ENCODE data around the gene ASXL3. TPM values are rescaled to one million over a fixed set of nuclear protein-coding genes. Genes with fewer than 3 reads are reported as not detected.

ASXL3 gene
- total RNA-seq, 1 donor, result 0.54 TPM

DNA sequence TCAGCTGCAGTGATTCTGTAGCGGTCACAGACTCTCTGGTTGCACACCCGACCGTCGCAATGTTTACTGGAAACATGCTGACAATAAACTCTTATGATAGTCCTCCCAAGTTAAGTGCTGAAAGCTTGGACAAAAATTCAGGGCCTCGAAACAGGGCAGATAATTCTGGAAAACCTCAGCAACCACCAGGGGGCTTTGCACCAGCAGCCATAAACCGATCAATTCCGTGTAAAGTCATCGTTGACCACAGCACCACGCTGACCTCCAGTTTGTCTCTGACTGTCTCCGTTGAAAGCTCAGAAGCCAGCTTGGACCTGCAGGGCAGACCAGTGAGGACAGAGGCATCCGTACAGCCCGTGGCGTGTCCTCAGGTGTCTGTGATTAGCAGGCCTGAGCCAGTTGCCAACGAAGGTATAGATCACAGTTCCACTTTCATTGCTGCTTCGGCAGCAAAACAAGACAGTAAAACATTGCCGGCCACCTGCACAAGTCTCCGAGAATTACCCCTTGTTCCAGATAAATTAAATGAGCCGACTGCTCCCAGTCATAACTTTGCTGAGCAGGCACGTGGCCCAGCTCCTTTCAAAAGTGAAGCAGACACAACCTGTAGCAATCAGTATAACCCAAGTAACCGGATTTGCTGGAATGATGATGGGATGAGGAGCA is 166.1 kb downstream of the ASXL3 start:
- TF ChIP-seq CTCF (IDR thresholded peaks at IDR 0.05; ENCODE audit: insufficient read depth, low read length), result peak; percentile 2
- no peak for DNase-seq (ENCODE audit: low read depth)
- no peak overlapping the region for H3K4me3 ChIP-seq (ENCODE audit: low read depth, low read length)

GRCh38 chr18:33745151-33745795 is 167.3 kb downstream of the ASXL3 start:
- DNase-seq (ENCODE audit: low read depth), result no peak

DNA sequence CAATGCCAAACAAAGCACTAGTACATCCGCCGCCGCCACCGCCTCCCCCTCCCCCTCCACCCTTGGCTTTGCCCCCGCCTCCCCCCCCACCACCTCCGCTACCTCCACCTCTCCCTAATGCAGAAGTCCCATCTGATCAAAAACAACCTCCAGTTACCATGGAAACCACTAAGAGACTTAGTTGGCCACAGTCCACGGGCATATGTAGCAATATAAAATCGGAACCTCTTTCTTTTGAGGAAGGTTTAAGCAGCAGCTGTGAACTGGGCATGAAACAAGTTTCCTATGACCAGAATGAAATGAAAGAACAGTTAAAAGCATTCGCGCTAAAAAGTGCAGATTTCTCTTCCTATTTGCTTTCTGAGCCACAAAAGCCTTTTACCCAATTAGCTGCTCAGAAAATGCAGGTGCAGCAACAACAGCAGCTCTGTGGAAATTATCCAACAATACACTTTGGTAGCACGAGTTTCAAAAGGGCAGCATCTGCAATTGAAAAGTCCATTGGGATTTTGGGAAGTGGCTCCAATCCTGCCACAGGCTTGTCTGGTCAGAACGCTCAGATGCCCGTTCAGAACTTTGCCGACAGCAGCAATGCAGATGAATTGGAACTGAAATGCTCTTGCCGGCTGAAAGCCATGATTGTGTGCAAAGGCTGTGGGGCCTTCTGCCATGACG is 168.0 kb downstream of the ASXL3 start:
- no peak for TF ChIP-seq CTCF (IDR thresholded peaks at IDR 0.05; ENCODE audit: insufficient read depth, low read length)
- DNase-seq (ENCODE audit: low read depth), result no peak
- H3K4me3 ChIP-seq (ENCODE audit: low read depth, low read length), result no peak overlapping the region

More at GRCh38 chr18:33745151-33745795, 167.3 kb downstream of the ASXL3 start:
- no peak for TF ChIP-seq CTCF (IDR thresholded peaks at IDR 0.05; ENCODE audit: insufficient read depth, low read length)
- no peak overlapping the region for H3K4me3 ChIP-seq (ENCODE audit: low read depth, low read length)

DNA sequence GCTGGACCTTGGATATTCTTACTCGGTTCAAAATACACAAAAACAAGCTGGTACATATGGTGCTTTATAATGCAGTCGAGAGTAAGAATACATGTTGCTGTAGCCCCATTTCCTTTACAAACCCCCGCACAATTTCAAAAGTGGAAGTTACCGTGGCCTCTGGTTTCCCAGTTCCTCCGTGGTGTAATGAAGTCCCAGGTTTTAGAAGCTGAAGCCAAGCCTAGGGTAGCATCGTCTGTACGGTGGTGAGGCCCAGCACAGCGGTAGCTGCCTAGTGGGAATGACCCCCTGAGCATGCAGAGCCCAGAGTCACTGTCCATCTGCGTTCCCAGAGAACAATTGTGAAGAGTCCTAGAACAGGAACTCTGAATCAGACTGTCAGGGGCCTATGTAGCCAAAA is 171.8 kb downstream of the ASXL3 start:
- TF ChIP-seq CTCF (IDR thresholded peaks at IDR 0.05; ENCODE audit: insufficient read depth, low read length), result no peak
- no peak overlapping the region for H3K4me3 ChIP-seq (ENCODE audit: low read depth, low read length)
- no peak for DNase-seq (ENCODE audit: low read depth)

- H3K4me3 ChIP-seq (ENCODE audit: low read depth, low read length), result no peak overlapping the region
- TF ChIP-seq CTCF (IDR thresholded peaks at IDR 0.05; ENCODE audit: insufficient read depth, low read length), result no peak
- DNase-seq (ENCODE audit: low read depth), result no peak
Observed at GRCh38 chr18:33750366-33750765, 172.3 kb downstream of the ASXL3 start.

DNA sequence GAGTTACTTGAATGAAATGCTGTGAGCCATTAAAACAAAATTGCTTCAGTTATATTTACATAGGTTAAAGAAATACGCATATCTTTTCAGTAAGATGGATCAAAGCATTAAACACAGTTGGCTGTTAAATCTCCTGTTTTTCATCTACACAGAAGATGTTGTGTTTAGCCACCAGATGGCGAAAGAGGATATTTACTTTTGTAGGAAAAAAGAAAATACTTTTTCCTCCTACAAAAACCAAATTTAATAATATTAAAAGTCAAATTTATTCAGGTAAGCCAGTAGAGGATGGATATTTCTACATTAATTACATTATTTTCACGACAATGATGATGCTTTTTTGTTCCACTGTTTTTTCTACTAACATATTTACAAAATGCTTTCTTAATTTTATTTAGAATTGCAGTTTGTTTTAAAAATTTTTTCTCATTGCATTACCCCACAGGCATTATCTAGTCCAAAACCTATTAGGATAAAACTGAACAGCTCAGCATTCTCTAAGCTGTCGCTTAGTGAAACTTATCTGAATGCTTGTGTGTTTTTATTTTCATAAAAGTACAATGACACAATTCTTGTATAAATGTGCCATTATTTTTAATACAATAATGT is 173.7 kb downstream of the ASXL3 start:
- peak; percentile 55 for DNase-seq (ENCODE audit: low read depth)
- peak; percentile 54 for TF ChIP-seq CTCF (IDR thresholded peaks at IDR 0.05; ENCODE audit: insufficient read depth, low read length)
- no peak overlapping the region for H3K4me3 ChIP-seq (ENCODE audit: low read depth, low read length)

All from fibroblast of the aortic adventitia (primary cell).